Measurements from ENCODE around the gene S100A9.
"Not testable (repeated sequence)": the region's sequence is repeated elsewhere in the genome, so short reads cannot be mapped to it uniquely, and the experiment has no call there.

The S100A9 gene

GRCh38 chr1:153390938-153391710 is 33.5 kb downstream of the S100A9 start, which contains the start of gene S100A8:
S100A8 (minus strand) TSS chr1:153391073; CDS start chr1:153390535, 538 bp downstream.
- no peak for DNase-seq

- no peak for DNase-seq
Observed at GRCh38 chr1:153392258-153392657, 34.6 kb downstream of the S100A9 start.

DNA sequence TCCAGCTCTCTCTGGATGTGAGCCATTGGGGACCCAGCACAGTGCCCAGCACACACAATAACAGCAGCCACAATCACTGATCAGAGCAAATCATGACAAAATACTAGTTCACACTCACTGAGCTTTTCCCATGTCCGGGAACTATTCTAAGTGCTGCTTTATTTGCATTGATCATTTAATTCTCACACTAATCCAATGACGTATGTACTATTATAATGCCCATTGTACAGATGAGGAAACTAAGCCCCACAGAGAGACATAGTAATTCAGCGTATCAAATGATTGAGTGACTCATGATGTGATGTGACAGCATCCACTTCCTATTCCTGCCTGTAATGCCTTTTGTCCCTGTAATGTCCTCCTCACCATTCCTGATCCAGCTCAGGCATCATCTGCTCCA is 35.2 kb downstream of the S100A9 start:
- DNase-seq, result no peak

DNA sequence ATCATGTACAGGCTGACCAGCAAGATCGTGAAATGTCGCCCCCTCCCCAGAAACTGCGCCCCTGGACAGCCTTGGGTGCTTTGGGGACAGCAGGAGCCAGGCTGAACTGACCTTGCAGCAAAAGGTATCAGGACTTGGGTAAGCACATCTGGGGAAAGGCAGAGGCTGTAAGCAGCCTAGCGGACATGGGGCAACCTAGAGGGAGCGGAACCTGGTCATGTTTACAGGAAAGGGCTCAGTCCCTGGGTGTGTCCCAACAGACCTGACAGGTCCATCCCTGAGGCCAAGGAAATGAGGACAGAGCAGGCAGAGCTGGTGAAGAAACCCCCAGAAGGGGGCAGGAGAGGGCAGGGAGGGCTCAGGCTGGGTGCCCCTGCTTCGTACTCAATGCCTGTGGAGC is 36.3 kb downstream of the S100A9 start:
- no peak for DNase-seq

DNA sequence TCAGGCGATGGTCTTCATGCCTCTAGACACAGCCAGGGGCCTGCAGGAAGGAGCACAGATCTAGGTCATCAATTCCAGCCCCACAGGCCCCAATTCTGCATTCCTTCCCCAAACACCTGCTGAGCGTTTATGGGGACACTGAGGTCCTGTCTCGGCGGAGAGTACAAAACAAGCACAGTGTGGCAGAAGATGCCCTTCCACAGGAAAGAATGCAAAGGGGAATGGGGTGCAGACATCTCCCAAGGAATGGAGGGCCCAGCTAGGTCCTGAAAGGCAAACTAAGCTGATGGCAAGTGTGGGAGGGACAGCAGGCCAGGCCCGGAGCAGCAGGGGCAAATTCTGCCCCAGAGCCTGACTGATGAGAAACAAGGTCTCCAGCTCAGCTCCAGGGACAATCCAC is 36.7 kb downstream of the S100A9 start:
- DNase-seq, result no peak

GRCh38 chr1:153395136-153395685 is 37.6 kb downstream of the S100A9 start:
- no peak for DNase-seq

GRCh38 chr1:153395776-153396175 is 38.1 kb downstream of the S100A9 start:
- DNase-seq, result no peak

DNA sequence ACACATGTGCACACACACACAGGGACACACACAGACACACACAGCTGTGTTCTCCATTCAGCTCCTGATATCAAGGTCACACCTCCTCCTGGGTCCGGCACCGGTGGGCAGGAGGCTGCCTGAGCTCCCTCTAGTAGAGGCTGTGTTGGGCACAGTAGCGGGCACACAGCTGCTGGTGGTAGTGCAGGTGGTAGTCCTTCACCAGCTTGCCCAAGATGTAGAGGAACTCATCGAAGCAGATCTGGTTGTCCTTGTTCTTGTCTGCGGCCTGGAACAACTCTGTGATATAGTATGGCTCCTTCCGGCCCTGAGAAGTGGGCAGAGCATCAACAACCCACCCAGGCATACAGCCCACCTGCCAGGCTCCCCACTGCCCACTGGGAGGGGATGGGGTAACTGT is 38.8 kb downstream of the S100A9 start:
- DNase-seq, result no peak

GRCh38 chr1:153397051-153397923 is 39.6 kb downstream of the S100A9 start:
- DNase-seq, result no peak

DNA sequence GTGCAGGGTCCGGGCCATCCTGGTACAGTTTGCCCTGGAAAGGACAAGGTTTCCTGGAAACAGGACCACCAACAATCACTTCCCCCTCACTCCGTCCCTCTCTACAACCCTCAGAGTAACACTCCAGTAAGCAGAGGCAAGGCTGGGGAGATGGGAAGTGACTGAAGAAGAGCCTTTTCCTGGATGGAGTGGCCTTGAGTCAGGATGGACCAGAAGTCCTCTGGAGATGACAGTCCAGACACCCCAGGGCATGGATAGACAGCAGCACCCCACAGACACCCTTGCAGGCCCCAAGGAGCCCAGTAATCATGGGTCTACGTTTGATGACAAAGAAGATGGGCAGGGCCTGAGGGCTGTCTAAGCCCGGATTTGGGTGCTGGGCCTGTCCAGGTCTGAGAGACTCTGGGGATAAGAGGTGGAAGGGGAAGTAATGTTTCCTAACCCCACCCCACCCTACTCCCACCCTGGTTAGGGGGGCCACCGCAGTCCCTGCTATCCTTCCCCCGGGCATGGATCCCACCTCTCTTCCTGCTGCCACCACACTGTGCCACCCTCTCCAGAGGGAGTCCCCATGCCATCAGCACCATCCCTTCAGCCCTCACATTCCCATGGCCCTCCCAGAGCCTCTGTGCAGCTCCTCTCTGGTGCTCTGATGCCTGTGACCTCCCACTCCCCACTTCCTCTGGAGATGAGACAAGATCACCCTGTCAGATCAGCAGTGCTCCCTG is 40.4 kb downstream of the S100A9 start:
- DNase-seq, result no peak

DNA sequence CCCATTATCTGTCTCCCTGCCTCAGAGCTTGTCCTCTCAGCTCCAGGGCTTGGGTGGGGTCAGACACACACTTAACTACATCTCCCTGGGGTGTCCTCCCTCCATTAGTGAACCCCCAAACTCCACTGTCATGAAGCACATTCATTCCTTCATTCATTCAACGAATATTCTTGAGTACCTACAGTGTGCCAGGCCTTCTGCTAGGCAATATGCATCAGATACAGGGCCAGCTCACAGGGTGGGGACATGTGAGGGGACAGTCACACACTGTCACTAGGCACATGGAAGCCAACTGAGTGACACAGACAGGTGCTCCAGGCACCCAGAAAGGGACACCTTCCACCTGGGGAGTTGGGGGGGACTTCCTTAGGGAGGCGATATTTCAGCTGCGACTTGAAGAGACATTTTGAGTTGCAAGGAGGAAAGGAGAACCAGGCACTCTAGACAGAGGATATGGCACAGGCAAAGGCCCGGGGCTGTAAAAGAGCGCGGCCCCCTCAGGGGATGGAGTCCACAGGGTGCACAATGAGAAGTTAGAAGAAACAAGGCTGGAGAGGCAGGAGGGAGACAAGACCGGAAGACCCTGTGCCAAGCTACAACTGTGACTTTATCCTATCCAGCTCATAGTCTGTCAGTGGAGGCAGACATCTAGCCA is 41.9 kb downstream of the S100A9 start:
- DNase-seq, result no peak

GRCh38 chr1:153400244-153400643 is 42.6 kb downstream of the S100A9 start:
- DNase-seq, result no peak

GRCh38 chr1:153401461-153401860 is 43.8 kb downstream of the S100A9 start:
- no peak for DNase-seq

DNA sequence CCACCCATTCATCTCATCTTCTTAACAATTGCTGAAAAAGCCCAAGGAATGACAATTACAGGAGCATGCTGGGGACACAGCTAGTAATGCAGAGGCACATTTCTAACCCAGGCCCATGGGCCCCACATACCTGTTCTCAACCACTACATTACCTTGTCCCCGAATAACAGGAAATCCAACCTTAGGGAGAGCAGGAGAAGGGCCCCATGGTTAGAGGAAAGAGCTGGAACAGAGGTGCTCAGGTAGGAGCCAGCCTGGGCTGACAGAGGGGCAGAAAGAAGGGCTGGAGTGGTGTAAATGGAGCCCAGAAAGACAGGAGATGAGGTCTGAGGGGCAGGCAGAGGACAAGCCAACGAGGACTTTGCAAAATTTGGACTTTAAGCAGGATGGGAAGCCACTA is 44.6 kb downstream of the S100A9 start:
- no peak for DNase-seq

GRCh38 chr1:153403421-153404085 is 45.9 kb downstream of the S100A9 start:
- no peak for DNase-seq

GRCh38 chr1:153404086-153404635 is 46.5 kb downstream of the S100A9 start:
- no peak for DNase-seq

DNA sequence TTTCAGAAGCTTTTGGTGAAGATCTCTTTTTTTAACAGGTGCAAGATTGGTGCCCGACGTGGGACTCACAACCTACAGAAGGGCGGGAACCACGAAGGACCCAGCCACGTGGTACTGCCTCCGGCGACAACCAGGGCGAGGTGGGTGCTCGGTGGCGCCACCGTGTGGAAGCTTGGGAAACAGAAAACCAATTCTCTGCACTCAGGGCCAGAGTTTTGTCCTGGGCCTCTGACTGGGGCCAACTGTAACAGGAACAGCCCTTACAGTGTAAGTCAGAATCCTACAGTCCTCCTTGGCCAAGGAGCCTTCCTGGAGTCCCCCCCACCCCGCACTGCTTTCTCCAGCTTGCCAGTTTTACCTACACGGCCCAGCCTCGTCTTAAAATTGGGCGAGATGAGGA is 47.1 kb downstream of the S100A9 start:
- peak; percentile 79 for DNase-seq

GRCh38 chr1:153405825-153406599 is 48.4 kb downstream of the S100A9 start:
- DNase-seq, result not testable (repeated sequence)

DNA sequence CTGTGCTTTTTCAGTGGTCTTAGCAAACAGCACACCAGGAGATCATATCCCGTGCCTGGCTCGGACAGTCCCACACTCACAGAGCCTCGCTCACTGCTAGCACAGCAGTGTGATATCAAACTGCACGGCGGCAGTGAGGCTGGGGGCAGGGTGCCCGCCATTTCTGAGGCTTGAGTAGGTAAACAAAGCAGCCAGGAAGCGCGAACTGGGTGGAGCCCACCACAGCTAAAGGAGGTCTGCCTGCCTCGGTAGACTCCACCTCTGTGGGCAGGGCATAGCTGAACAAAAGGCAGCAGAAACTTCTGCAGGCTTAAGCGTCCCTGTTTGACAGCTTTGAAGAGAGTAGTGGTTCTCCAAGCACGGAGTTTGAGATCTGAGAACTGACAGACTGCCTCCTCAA is 49.6 kb downstream of the S100A9 start:
- DNase-seq, result not testable (repeated sequence)

Data from stimulated activated CD8-positive, alpha-beta memory T cell treated with anti-CD3 and anti-CD28 coated beads, Interleukin-4, amount 100 ng/mL, for 48 hours (primary cell).